Adrenal gland (tissue), 5 donors: ENCODE results near the gene PRSS50.

ENCODE experiments used
- CTCF ChIP-seq, 6 experiments: fragments of 450-650 bp in 4 of 6; fragments of 200-600 bp in 2 of 6; sonication (generic) in 1 of 6; IDR thresholded peaks; 1 replicate in 5 of 6; 2 replicates in 1 of 6; pipeline versions ENCODE4 v1.5.1 to v1.8.0; 2016 to 2021; ENCODE audit warnings: antibody characterized with exemption in 6 of 6, mild to moderate bottlenecking in 2 of 6, moderate library complexity in 1 of 6
- POLR2A ChIP-seq, 2 donors: fragments of 450-650 bp; IDR thresholded peaks; one replicate each; pipeline ENCODE4 v1.6.1; 2017; ENCODE audit warnings: antibody characterized with exemption in 2 of 2, mild to moderate bottlenecking in 2 of 2, moderate library complexity in 1 of 2
- donor health status: DM: no; HTN: no; CAD: no.

- TF ChIP-seq CTCF (IDR thresholded peaks at IDR 0.05): no peak
- TF ChIP-seq POLR2A (IDR thresholded peaks at IDR 0.05): no peak
Observed at GRCh38 chr3:46715507-46716175, 2.0 kb downstream of the PRSS50 start.
